ENCODE results near the gene ZSWIM8.
A peak's percentile ranks its signal among the peaks of the same experiment; 100 is the strongest.

Gene ZSWIM8

DNA sequence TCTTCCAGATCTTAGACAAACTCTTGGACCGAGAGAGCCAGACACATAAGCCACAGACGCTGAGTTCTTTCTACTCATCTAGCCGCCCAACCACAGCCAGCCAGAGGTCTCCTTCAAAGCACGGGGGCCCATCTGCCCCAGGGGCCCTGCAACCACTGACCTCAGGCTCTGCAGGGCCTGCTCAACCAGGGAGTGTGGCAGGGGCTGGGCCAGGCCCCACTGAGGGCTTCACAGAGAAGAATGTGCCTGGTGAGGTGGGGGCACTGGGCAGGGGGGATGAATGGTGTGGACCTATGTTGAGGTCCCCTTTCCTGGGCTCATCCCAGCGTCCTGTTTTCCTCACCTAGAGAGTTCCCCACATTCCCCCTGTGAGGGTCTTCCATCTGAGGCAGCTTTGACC is 11.4 kb downstream of the ZSWIM8 start:
- DNase-seq (ENCODE audit: low read depth in 1 of 2, low spot score in 1 of 2): no peak

DNA sequence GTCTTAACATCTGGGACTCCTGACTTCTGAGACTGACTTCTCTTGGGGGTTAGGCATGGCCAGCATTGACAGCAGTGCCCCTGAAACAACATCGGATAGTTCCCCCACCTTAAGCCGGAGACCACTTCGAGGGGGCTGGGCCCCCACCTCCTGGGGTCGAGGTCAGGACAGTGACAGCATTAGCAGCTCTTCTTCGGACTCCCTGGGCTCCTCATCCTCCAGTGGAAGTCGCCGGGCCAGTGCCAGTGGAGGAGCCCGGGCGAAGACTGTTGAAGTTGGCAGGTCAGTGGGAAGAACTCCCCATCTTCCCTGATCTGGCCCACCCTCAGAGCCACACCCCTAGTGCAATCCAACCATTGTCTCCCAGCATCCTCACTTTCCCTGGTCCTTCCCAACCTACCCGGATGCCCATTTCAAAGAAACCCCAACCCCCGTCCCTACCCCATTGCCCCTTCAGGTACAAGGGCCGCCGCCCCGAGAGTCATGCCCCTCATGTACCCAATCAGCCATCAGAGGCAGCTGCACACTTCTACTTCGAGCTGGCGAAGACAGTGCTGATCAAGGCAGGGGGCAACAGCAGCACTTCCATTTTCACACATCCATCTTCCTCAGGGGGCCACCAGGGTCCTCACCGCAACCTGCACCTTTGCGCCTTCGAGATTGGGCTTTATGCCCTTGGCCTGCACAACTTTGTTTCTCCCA is 12.1 kb downstream of the ZSWIM8 start:
- no peak for DNase-seq (ENCODE audit: low read depth in 1 of 2, low spot score in 1 of 2)

DNA sequence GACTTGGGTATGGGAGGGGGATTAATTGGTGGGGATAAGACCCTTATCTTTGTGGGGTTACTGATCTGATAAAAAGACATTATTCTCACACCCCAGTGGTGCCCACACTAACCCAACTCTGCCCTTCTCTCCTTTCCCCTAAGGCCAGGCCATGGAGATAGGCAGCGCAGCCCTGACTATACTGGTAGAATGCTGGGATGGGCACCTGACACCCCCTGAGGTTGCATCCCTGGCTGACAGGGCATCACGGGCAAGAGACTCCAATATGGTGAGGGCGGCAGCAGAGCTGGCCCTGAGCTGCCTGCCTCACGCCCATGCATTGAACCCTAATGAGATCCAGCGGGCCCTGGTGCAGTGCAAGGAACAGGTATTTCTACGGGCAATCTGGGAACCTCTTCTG is 12.7 kb downstream of the ZSWIM8 start:
- no peak for DNase-seq (ENCODE audit: low read depth in 1 of 2, low spot score in 1 of 2)

DNA sequence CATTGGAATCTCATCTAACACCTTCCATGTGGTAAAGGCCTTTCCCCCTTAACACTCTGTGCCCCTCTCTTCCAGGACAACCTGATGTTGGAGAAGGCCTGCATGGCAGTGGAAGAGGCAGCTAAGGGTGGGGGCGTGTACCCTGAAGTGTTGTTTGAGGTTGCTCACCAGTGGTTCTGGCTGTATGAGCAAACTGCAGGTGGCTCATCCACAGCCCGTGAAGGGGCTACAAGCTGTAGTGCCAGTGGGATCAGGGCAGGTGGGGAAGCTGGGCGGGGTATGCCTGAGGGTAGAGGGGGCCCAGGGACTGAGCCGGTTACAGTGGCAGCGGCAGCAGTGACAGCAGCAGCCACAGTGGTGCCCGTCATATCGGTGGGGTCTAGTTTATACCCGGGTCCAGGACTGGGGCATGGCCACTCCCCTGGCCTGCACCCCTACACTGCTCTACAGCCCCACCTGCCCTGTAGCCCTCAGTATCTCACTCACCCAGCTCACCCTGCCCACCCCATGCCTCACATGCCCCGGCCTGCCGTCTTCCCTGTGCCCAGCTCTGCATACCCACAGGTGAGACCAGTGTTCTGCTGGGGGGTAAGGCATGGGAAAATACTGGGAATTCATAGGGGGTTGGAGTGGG is 13.6 kb downstream of the ZSWIM8 start:
- no peak for DNase-seq (ENCODE audit: low read depth in 1 of 2, low spot score in 1 of 2)

DNA sequence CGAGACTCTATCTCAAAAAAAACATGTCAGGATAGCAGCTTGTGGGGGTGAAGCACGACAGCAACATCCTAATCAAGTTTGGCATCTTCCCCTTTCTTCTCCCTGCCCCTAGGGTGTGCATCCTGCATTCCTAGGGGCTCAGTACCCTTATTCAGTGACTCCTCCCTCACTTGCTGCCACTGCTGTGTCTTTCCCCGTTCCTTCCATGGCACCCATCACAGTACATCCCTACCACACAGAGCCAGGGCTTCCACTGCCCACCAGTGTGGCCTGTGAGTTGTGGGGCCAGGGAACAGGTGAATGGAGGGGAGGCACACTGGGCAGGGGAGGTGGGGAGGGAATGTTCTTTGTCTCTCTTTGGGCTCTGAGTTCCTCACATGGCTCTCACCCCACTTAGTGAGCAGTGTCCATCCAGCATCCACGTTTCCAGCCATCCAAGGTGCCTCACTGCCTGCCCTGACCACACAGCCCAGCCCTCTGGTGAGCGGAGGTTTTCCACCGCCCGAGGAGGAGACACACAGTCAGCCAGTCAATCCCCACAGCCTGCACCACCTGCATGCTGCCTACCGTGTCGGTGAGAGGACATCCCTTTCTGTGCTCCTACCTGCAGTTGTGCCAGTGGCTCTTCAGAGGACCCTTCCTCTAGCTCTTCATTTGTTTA is 14.6 kb downstream of the ZSWIM8 start:
- no peak for DNase-seq (ENCODE audit: low read depth in 1 of 2, low spot score in 1 of 2)

DNA sequence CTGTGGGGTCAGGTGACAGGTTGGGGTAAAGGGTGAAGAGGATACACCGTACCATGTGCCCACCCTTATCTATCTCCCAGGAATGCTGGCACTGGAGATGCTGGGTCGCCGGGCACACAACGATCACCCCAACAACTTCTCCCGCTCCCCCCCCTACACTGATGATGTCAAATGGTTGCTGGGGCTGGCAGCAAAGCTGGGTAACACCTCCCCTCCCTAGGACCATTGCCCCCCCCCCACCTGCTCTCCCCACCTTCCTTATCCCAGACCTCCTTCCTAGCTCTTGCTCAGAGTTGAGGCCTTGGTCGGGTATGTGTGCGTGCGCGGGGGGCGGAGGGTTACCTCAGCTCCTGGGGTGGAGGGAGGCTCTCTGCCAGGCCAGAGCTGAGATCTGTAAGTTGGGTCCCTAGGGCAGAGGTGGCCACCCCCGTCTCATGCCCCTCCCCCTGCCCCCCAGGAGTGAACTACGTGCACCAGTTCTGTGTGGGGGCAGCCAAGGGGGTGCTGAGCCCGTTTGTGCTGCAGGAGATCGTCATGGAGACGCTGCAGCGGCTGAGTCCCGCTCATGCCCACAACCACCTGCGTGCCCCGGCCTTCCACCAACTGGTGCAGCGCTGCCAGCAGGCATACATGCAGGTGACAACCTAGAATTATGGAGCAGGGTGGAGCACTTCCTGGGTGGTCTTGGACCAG is 15.3 kb downstream of the ZSWIM8 start:
- no peak for DNase-seq (ENCODE audit: low read depth in 1 of 2, low spot score in 1 of 2)

DNA sequence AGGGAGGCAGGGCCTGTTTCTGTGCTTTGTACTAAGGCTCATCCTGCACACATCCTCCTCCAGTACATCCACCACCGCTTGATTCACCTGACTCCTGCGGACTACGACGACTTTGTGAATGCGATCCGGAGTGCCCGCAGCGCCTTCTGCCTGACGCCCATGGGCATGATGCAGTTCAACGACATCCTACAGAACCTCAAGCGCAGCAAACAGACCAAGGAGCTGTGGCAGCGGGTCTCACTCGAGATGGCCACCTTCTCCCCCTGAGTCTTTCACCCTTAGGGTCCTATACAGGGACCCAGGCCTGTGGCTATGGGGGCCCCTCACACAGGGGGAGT is 15.8 kb downstream of the ZSWIM8 start:
- no peak for DNase-seq (ENCODE audit: low read depth in 1 of 2, low spot score in 1 of 2)

DNA sequence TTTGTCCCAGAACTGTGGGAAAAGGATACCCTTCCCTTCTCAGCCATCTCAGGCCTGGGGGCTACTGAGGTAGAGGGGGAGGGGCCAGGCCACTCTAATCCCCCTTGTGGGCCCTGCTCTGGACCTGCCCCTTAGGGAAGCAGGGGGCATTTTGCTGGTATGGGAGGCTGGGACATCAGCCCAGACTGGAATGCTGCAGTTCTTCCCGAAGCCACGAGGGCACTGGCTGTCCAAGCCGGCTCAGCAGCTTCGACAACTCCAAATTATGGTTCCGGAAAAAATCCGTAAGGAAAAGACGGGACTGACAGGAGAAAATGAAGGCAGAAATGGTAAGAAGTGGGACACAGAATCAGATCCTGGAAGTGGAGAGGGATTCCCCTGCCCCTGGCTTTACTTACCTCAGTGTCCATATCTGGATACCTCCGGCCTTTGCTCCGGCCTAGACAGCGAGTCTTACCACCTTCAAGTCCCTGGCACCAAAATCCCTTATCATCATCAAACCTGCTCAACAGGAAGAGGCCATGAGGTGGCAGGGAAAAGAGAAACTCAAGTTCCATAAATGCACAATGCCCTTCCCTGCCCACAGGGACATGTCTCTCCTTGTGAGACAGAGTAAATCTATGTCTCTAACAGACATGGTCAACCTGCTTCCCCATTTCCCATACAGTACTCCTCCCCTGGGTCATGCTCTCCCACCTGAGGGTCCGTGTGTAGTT is 17.0 kb downstream of the ZSWIM8 start:
- DNase-seq (ENCODE audit: low read depth in 1 of 2, low spot score in 1 of 2): no peak

DNA sequence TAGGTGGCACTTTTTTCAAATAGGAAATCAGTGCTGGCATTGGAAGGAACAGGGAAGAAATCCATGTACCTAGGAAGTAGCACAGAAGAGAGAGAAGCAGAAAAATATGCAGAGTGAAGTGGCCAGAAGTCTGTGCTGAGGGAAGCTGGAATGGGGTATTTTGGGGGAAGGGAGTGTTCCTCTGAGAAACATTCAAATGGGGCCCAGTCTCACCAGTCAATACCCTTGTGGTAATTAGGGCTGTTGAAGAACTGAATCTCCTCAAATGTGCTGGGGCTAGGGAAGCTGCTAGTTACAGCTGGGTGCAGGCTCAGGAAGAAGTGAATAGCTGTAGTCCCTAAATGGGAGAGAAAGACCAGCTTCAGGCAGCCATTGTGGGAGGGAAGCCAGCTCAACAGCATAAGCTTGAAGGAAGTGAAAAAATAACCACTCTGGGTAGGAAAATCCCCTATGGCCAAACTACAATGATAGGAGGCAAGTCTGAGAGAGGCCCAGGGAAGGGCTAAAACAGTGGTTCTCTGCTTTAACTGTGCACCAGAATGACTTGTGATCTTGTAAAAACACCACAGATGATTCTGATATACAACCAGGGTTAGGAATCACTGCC is 18.4 kb downstream of the ZSWIM8 start:
- DNase-seq (ENCODE audit: low read depth in 1 of 2, low spot score in 1 of 2): no peak

DNA sequence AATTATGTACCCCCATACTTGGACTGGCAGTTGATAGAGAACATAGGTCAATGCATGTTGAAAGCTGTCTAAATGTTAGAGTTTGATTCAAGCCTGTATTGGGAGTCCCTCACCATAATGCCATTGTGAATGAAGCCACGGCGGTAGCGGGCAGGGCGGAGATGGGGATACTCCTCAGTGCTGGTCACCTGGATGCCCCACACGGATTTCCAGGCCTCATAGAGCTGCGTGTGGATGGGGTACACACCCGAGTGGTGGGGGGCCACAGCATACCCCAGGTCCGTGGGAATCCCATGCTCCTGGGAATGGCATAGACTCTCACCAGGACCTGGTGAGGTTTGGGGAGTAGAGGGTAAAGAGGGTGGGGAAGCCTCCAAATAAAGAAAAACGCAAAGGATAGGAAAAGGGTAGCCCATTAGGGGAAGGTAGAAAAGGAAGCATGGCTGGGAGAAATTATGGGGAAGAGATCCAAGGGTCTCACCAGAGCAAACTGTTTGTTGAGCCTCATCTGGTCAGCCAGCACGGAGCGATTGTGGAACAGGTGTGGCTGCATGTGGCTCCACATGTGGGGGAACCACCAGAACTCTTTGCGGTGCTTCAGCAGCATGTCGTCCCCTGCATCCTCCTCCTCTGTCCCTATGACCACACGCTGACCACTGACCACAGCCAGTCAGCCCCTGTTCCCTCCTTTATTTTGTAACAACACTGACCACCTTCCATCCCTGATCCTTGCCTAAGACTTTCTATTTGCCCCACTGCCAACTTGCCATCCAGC is 21.0 kb downstream of the ZSWIM8 start:
- DNase-seq (ENCODE audit: low read depth in 1 of 2, low spot score in 1 of 2): no peak

DNA sequence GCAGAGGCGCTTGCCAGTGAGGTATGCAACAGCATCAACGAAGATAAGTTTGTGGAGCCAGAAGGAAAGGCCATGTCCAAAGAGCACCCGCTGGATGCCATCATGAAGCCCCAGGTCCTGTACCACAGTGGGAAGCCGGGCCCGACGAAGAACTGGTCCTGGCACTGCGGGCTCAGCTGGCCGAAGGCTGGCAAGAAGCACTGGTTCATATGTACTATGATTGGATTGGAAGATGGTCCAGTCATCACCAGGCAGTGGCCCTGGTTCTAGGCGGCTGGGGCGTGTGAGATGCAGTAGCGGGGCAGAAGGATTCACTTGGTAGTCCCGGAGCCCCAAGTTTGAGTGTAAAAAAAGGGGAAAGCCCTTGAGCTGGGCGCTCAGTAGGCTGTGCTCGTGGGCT is 22.1 kb downstream of the ZSWIM8 start:
- no peak for DNase-seq (ENCODE audit: low read depth in 1 of 2, low spot score in 1 of 2)

DNA sequence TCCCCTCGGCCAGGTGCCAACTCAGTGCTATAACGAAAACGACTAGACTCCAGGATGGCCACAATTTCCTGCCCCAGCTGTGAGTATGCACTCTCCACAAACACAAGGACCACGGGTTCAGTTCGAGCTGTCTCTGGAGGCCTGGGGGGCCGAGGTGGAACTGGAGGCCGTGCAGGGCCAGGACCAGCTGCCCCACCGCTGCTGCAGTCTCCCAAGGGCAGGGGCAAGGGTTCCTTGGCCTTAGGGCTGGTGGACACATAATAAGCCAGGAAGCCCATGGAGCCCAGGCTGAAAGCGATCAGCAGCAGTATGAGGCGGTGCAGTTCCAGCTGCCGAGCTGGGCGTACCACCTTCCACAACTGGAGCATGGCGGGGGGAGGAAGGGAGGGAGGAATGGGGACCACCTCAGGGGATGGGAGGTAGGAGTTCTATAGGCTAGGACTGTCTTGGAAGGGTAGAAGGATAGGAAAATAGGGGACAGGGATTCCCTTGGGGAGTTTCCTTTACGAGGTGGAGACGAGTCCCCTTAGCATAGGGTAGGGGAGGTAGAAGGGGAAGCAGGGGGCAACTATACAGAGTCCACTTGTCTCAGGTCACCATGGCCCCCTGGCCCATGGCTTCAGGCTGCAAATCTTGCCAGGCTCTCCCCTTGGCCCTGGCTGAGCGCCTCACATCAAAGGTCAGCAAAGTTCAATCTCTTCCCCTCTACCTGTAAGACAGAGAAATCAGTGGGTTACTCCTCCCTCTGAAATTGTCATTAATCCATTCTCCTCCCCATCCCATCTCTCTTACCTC is 22.8 kb downstream of the ZSWIM8 start:
- DNase-seq (ENCODE audit: low read depth in 1 of 2, low spot score in 1 of 2): no peak

DNA sequence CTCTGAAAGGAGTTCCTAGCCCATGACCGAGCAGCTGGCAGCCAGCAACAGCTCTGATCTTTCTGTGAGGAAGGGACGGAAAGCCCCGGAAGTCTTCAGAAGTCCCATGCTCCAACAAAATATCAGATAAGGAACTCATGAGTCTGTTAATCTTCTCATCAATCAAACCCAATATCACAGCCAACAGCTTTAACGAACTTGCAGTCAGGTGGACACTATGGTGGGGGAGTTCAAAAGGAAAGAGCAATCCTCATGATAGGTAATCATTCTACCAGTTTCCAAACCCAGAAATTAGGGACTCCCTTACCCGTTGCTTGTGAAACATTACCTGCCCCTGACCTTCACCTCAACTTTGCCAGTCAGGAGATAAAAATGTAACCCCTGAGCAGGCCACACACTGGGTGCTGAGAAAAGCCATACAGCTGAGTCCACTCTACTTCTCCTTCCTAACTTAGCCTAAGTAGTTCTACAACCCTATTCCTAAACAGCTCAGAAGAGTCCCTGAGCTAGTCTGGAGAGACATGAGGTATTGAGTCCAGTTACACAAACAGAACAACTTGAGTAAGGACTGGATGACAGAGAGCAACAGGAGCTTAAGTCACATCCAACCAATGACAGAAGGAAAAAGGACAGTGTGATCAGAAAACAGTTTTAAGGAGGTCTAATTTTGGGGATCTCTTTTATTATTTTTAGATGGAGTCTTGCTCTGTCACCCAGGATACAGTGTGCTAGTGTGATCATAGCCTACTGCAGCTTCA is 23.8 kb downstream of the ZSWIM8 start:
- DNase-seq (ENCODE audit: low read depth in 1 of 2, low spot score in 1 of 2): no peak

DNA sequence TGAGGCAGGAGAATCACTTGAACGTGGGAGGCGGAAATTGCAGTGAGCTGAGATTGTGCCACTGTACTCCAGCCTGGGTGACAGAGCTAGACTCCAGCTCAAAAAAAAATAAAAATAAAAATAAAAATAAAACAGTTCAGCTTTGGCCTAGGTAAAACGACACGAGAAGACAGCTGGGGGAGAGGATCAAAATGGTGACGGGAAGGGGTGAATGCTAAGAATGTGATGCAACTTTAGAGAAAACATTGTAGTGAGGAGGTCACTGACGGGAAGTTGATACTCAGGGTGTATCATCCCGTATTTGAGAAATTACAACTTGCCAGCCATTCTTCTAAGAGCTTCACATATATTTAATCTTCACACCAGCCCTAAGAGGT is 24.9 kb downstream of the ZSWIM8 start:
- DNase-seq (ENCODE audit: low read depth in 1 of 2, low spot score in 1 of 2): no peak

DNA sequence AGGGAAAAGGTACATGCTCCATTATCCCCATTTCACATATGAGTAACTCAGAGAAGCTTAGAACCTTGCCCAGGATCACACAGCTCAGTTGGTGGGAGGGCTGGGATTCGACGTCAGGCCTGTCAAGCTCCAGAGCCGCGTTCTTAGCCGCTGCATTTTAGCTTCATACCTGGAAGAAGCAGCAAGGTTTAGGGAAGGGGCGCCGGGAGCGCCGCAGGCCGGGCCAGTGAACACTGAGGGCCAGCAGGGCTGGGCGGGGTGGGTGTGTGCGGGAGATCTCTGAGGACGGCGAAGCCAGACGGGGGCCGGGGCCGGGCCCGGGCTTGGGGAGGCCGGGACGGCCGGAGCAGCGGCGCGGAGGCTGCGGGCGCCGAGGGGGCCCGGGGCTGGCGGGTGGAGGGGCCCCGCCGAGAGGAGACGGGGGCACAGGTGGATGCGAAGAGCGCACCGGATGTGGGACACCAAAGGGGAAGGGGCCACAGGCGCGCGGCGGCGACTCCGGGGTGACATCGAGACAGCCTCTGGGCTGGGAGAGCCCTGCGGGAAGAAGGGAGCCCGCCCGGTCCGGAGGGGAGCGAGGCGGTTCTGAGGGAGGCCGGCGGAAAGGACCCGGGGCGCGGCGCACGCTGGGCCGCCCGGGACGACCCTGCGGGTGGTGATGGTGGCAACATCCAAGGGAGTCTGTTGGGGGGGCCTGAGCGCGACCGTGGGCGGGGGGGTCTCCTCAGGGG is 25.5 kb downstream of the ZSWIM8 start:
- peak; percentile 34 to 50 for DNase-seq (ENCODE audit: low read depth in 1 of 2, low spot score in 1 of 2)

DNA sequence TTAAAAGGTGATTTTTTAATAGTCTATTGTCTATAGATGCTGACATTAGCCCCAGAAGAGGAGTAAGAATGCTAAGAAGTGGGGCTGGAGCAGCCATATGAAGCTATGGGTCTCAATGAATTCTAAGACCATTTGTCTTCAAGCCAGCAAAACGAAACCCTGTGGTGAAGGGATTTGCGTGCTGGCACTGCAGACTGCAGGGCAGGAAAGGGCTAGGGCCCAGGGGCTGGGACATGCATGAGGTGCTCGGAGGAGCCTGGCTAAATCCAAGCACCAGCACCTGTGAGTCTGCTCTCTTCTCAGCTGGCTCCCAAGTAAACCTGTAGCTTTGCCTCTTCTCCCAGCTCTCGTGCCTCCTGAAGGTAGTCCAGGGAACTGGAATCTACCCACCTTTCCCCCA is 27.3 kb downstream of the ZSWIM8 start:
- no peak for DNase-seq (ENCODE audit: low read depth in 1 of 2, low spot score in 1 of 2)

DNA sequence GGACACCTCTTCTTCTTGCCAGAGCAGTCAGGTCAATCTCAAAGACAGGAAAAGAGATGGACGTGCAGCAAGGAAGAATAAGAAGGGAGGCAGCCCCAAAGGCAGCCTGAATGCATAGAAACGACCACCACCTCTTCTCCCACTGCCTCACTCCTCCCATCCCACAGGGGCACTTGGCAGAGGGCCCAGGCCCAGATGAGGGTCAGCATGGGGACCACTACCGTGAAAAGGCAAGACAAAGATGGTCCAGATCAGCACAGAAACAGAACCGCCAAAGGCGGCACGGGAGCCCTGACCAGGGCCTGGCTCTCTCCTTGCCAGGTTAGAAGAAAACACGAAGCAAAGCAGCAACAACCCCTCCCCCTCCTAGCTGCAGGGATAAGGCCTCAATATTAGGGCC is 27.9 kb downstream of the ZSWIM8 start:
- DNase-seq (ENCODE audit: low read depth in 1 of 2, low spot score in 1 of 2): no peak

DNA sequence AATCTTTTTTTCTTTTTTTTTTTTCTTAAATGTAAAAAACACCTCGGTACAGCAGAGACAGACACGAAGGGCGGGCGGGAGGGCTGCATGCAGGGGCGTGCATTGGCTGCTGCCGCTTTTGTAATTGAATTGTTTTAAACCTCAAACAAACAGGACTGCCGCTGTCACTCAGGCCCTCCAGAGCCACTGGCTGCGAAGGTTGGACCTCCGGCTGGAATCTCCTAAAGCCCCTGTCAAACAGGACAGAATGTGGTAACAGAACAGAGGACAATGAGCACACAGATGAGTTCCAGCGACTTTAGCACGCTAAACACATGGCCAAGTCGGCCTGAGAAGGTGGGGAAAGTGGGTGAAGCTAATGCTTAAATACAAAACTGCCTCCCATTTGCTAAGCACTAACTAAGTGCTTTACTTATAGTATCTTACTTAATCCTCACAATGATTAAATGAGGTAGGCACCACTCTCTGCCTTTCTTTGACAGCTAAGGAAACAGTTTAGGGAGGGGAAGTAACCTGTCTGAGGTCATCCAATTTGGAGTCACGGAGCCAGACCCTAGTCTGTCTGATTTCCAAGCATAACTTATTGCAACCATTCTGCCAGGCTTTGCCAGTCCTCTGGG is 29.0 kb downstream of the ZSWIM8 start:
- no peak for DNase-seq (ENCODE audit: low read depth in 1 of 2, low spot score in 1 of 2)
